GM12892 (cell line): Measurements from ENCODE around the gene LACRT.

Experiments used
- POLR2A ChIP-seq: IDR thresholded peaks from 2 replicates; pipeline ENCODE4 v1.6.1; 2011; ENCODE audit warnings: low read depth, low read length, control low read depth
- POLR2AphosphoS5 ChIP-seq: IDR thresholded peaks from 2 replicates; pipeline ENCODE4 v1.6.1; 2011; ENCODE audit warnings: low read depth, low read length, control low read depth

- TF ChIP-seq POLR2A = no peak
- no peak for TF ChIP-seq POLR2AphosphoS5
Measured at GRCh38 chr12:54653025-54653424, 18.3 kb upstream of the LACRT start.
